Measurements from ENCODE around the gene YPEL2. TPM values are rescaled to one million over a fixed set of nuclear protein-coding genes. Genes with fewer than 3 reads are reported as not detected.

YPEL2 gene
- total RNA-seq, 1 experiment from 2014 or later: 1.1 TPM

GRCh38 chr17:59327121-59327980 is 4.1 kb upstream of the YPEL2 start:
- Histone ChIP-seq H3K4me1 (ENCODE audit: control insufficient read depth, insufficient read depth, low read length) (peaks cover 9% of the 10 kb centered on the region), H3K4me3 (ENCODE audit: low read depth in 2 of 2, low read length in 2 of 2) (no peak overlapping the region), H3K9me3 (ENCODE audit: control insufficient read depth, insufficient read depth, low read depth, low read length) (no peaks in the 10 kb centered on the region), H3K27me3 (ENCODE audit: control insufficient read depth, insufficient read depth, low read length) (no peaks in the 10 kb centered on the region), H3K27ac (ENCODE audit: low read length) (no peak overlapping the region), H3K36me3 (ENCODE audit: control insufficient read depth, insufficient read depth, low read length) (no peaks in the 10 kb centered on the region; the same call in none of the 2 replicates)
- DNase-seq (ENCODE audit: low read depth, low spot score) (no peak), ATAC-seq (no peak)
- CTCF ChIA-PET: no interaction called here
- in situ Hi-C loops (cut with HindIII; ENCODE audit: low pct_unique_long_range_greater_than_20kb, low sequenced_read_pairs): no loop called here
- no TSS peak for BruUV-seq (replicated peaks)
- intact Hi-C loops (cut with micrococcal nuclease; ENCODE audit: unreplicated experiment): loop anchor here (5.0 kb wide), 1 partner anchor 115 kb away; no protein-coding TSS in a partner anchor
- POLR2A ChIA-PET: no interaction called here
- TF ChIP-seq SIN3A (IDR thresholded peaks at IDR 0.05; ENCODE audit: borderline replicate concordance, insufficient read depth, low read depth, low read length) (no peak), POLR2AphosphoS5 (IDR thresholded peaks at IDR 0.05; ENCODE audit: low read depth, low read length) (no peak), TCF7L2 (IDR thresholded peaks at IDR 0.05; ENCODE audit: low read depth, low read length) (no peak)
- TF ChIP-seq, protein P1, sequence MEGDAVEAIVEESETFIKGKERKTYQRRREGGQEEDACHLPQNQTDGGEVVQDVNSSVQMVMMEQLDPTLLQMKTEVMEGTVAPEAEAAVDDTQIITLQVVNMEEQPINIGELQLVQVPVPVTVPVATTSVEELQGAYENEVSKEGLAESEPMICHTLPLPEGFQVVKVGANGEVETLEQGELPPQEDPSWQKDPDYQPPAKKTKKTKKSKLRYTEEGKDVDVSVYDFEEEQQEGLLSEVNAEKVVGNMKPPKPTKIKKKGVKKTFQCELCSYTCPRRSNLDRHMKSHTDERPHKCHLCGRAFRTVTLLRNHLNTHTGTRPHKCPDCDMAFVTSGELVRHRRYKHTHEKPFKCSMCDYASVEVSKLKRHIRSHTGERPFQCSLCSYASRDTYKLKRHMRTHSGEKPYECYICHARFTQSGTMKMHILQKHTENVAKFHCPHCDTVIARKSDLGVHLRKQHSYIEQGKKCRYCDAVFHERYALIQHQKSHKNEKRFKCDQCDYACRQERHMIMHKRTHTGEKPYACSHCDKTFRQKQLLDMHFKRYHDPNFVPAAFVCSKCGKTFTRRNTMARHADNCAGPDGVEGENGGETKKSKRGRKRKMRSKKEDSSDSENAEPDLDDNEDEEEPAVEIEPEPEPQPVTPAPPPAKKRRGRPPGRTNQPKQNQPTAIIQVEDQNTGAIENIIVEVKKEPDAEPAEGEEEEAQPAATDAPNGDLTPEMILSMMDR (IDR thresholded peaks at IDR 0.05): no peak
- TF ChIP-seq, protein P2, sequence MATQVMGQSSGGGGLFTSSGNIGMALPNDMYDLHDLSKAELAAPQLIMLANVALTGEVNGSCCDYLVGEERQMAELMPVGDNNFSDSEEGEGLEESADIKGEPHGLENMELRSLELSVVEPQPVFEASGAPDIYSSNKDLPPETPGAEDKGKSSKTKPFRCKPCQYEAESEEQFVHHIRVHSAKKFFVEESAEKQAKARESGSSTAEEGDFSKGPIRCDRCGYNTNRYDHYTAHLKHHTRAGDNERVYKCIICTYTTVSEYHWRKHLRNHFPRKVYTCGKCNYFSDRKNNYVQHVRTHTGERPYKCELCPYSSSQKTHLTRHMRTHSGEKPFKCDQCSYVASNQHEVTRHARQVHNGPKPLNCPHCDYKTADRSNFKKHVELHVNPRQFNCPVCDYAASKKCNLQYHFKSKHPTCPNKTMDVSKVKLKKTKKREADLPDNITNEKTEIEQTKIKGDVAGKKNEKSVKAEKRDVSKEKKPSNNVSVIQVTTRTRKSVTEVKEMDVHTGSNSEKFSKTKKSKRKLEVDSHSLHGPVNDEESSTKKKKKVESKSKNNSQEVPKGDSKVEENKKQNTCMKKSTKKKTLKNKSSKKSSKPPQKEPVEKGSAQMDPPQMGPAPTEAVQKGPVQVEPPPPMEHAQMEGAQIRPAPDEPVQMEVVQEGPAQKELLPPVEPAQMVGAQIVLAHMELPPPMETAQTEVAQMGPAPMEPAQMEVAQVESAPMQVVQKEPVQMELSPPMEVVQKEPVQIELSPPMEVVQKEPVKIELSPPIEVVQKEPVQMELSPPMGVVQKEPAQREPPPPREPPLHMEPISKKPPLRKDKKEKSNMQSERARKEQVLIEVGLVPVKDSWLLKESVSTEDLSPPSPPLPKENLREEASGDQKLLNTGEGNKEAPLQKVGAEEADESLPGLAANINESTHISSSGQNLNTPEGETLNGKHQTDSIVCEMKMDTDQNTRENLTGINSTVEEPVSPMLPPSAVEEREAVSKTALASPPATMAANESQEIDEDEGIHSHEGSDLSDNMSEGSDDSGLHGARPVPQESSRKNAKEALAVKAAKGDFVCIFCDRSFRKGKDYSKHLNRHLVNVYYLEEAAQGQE (IDR thresholded peaks at IDR 0.05; ENCODE audit: insufficient read depth in 1 of 2, low read depth in 2 of 2, low read length in 1 of 2): no peak

- DNase-seq (ENCODE audit: low read depth, low spot score) (no peak), ATAC-seq (no peak)
- CTCF ChIA-PET: no interaction called here
- BruUV-seq (replicated peaks): no TSS peak
- Histone ChIP-seq H3K27me3 (ENCODE audit: control insufficient read depth, insufficient read depth, low read length) (0 out of 2 replicates have a peak, but pooled peaks cover 2% of the 10 kb centered on the region), H3K36me3 (ENCODE audit: control insufficient read depth, insufficient read depth, low read length) (no peaks in the 10 kb centered on the region; the same call in none of the 2 replicates), H3K4me3 (ENCODE audit: low read depth in 2 of 2, low read length in 2 of 2) (no peak overlapping the region), H3K9me3 (ENCODE audit: control insufficient read depth, insufficient read depth, low read depth, low read length) (no peaks in the 10 kb centered on the region), H3K27ac (ENCODE audit: low read length) (no peak overlapping the region), H3K4me1 (ENCODE audit: control insufficient read depth, insufficient read depth, low read length) (peaks cover 9% of the 10 kb centered on the region)
- intact Hi-C loops (cut with micrococcal nuclease; ENCODE audit: unreplicated experiment) (loop anchor here (5.0 kb wide), 1 partner anchor 114 kb away; no protein-coding TSS in a partner anchor), in situ Hi-C loops (cut with HindIII; ENCODE audit: low pct_unique_long_range_greater_than_20kb, low sequenced_read_pairs) (no loop called here)
- POLR2A ChIA-PET: no interaction called here
- no peak for TF ChIP-seq TCF7L2 (IDR thresholded peaks at IDR 0.05; ENCODE audit: low read depth, low read length)
- TF ChIP-seq, protein P2 (IDR thresholded peaks at IDR 0.05; ENCODE audit: insufficient read depth in 1 of 2, low read depth in 2 of 2, low read length in 1 of 2): no peak
- no peak for TF ChIP-seq SIN3A (IDR thresholded peaks at IDR 0.05; ENCODE audit: borderline replicate concordance, insufficient read depth, low read depth, low read length)
- TF ChIP-seq POLR2AphosphoS5 (IDR thresholded peaks at IDR 0.05; ENCODE audit: low read depth, low read length): no peak
- TF ChIP-seq, protein P1 (IDR thresholded peaks at IDR 0.05): no peak
These were observed 3.5 kb upstream of the YPEL2 start for GRCh38 chr17:59327981-59328290.

All from Panc1 (cell line).